ENCODE results near the gene CCNB2. TPM values are rescaled to one million over a fixed set of nuclear protein-coding genes. Genes with fewer than 3 reads are reported as not detected.

The CCNB2 gene
- total and polyA plus RNA-seq, 2 of the 8 experiments (the other 6 are each of a cell fraction or from before 2014, with no cell fraction given), result 70.7 to 92.1 TPM

DNA sequence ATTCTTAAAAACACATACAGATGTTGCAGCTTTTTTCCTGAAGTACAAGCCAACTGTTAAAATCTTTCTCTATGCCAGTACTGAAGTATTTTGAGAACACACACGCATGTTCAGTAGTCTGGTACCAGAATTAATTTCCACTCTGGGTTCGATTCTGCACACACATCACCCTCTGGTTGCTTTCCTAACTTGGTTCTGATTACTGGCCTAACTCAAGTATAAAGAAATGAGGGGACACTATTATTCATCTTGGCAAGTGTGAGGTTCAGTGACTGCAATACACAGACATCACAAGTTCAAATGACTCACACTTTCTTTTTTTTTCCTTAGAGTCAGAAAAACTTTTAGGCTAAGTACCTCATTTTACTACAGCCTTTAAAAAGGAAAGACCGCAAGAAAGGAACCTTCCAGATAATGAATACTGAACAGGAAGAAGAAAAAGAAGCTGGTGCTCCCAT lies 64.3 kb downstream of the CCNB2 start (continued):
- TF ChIP-seq, protein P1, sequence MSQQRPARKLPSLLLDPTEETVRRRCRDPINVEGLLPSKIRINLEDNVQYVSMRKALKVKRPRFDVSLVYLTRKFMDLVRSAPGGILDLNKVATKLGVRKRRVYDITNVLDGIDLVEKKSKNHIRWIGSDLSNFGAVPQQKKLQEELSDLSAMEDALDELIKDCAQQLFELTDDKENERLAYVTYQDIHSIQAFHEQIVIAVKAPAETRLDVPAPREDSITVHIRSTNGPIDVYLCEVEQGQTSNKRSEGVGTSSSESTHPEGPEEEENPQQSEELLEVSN (IDR thresholded peaks at IDR 0.05), result no peak
